GM04503 (cell line): ENCODE data around the gene RPTOR.

Experiments used
- DNase-seq: peaks from one replicate; pipeline ENCODE4 v3.0.0-alpha.2; 2012; ENCODE audit warnings: low read depth

Gene RPTOR

GRCh38 chr17:80999536-81000333 is 455.1 kb downstream of the RPTOR start:
- no peak for DNase-seq

DNA sequence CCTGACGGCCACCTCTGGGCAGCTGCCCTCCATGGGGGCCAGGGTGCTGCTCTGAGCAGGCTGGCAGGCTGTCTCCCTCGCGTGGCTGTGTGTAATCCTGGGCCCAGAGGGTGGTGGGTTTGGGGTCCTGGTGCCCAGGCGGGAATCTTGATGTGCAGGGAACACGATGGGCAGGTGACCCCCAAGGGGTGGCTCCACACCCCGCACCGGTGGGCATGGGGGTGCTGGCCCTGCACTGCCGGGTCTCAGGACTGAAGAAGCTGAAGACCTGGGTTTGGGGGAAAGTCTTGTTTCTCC is 455.6 kb downstream of the RPTOR start:
- DNase-seq, result no peak

DNA sequence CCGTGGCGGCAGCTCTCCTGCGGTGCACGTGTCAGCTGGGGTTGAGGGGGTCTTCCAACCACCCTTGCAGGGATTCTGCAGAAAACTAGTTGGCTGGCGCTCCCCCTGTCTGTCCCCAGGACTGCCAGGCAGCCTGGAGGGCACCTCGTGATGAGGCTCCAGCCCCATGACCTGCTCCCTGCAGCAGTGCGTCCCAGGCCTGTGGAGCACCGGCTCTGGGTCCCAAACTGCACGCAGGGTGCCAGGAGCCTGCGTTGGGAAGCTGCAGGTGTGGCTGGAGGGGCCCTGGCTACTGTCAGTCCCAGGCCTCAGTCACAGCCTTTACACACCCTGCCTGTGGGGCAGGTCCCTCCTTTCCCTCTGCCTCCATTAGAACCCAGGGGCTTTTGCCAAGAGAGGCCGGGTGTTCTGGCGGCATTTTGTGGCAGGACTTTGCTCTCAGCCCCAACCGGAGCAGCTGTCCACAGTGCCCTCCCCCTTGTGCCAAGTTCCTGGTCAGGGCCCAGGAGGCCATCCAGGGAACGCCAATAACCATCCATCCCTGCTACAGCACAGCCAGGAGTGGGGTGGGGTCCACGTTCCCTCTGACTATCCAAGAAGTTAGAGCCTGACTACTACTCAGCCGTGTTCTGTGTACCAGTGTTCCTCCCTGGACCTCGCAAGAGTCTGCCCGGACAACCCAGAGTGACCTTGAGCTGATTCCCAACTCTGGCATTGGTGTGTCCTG is 456.2 kb downstream of the RPTOR start:
- no peak for DNase-seq

- no peak for DNase-seq
These were observed 457.4 kb downstream of the RPTOR start for GRCh38 chr17:81002013-81002384.

GRCh38 chr17:81002409-81003361 is 458.0 kb downstream of the RPTOR start:
- no peak for DNase-seq

DNA sequence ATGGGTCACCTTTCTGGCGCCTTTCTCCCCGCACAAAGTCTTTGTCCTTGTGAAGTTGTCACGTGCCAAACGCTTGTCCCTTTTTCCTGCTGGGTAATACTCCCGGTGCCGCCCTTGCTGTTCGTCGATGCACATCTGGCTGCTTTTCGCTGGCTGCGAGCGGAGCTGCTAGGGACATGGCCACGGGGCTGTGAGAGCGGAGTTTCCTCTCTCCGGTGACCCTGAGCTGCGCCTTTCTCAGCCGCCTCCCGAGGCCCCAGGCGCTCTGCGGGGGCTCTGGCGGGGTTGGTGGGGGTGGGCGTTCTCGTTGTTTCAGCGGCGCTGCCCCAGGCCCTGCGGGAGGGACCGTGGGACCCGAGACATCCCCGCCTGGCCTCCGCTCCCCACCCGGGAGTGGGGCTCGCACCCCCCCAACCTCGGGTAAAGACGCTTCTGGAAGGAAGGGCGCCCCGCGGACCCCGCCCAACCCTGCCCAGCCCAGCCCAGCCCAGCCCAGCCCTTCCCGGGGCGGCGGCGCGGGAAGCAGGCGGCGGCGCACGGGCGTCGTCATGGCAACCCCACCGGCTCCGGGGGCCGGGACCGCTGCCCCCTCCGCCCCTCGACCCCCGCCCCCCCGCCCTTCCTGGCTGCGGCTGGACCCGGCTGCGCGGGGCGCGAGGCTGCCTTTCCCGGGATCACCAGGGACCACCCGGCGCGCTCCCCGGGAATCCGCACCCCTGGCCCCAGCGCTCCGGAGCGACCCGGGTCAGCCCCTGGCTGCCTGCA is 459.3 kb downstream of the RPTOR start:
- DNase-seq, result no peak

DNA sequence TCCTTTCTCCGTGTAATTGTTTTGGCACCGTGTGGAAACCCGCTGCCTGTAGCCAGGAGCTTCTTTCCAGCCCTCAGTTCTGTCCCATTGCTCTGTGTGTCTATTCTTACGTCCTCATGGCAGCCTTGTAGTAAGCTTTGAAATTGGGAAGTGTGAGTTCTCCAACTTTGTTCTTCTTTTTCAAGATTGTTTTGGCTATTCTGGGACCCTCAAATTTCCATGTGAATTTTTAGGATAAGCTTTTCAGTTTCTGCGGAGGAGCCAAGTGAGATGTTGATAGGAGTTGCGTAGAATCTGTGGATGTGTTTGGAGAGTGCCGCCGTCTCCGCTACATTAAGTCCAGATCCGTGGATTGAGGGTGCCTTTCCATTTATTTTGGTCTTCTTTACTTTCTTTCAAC is 462.3 kb downstream of the RPTOR start:
- no peak for DNase-seq

DNA sequence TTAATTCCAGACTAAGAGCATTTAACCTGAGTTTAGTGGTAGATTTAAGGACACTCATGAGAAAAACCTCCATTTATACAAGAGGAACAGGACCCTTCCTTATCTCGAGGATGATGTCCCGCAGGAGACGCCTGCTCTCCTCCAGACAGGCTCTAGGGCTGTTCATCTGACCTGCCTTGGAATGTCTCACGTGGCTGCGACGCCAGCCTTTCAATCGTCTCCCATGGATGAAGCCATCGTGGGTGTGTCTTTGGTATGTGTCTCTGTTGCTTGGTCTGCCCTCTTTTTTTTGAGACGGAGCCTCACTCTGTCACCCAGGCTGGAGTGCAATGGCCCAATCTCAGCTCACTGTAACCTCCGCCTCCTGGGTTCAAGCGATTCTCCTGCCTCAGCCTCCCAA is 463.5 kb downstream of the RPTOR start:
- DNase-seq, result no peak

GRCh38 chr17:81009136-81009535 is 464.5 kb downstream of the RPTOR start:
- no peak for DNase-seq

- no peak for DNase-seq
These were observed 466.3 kb downstream of the RPTOR start for GRCh38 chr17:81010935-81011334.

DNA sequence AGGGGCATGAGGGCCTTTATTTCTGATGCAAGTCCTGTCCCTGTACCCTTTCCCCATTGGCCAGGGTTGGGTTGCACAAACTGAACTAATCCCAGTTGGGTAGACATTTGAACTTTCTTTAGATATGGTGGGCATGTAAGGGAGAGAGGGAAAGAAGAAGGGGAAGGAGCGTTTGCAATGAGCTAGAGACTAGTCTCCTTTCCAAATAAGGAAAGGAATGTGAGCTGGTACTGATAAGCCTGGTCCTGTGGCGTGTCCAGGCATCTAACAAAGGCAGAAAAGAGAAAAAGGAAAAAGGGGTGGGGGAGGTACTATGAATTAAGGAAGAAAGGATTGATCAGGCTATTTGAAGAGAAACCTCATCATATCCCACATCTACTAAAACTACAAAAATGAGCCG is 467.3 kb downstream of the RPTOR start:
- DNase-seq, result no peak

GRCh38 chr17:81012574-81013447 is 468.2 kb downstream of the RPTOR start:
- no peak for DNase-seq

DNA sequence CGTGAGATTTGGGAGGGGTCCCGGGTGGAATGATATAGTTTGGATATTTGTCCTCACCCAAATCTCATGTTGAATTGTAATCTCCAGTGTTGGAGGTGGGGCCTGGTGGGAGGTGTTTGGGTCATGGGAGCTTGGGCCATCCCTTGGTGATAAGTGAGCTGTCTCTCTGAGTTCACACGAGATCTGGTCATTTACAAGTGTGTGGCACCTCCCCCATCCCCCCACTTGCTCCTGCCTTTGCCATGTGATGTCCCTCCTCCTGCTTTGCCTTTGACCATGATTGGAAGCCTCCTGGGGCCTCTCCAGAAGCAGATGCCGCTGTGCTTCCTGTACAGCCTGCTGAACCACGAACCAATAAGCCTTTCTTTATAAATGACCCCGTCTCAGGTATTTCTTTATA is 469.0 kb downstream of the RPTOR start:
- DNase-seq, result no peak

- no peak for DNase-seq
These were observed 470.5 kb downstream of the RPTOR start for GRCh38 chr17:81015136-81015535.
